ENCODE measurements around the gene ZNF512. TPM values are rescaled to one million over a fixed set of nuclear protein-coding genes. Genes with fewer than 3 reads are reported as not detected.

Gene ZNF512
- total and polyA plus RNA-seq, 2 of the 13 experiments (the other 11 are each of a cell fraction or from before 2014, with no cell fraction given) = 29.8 to 31.0 TPM

DNA sequence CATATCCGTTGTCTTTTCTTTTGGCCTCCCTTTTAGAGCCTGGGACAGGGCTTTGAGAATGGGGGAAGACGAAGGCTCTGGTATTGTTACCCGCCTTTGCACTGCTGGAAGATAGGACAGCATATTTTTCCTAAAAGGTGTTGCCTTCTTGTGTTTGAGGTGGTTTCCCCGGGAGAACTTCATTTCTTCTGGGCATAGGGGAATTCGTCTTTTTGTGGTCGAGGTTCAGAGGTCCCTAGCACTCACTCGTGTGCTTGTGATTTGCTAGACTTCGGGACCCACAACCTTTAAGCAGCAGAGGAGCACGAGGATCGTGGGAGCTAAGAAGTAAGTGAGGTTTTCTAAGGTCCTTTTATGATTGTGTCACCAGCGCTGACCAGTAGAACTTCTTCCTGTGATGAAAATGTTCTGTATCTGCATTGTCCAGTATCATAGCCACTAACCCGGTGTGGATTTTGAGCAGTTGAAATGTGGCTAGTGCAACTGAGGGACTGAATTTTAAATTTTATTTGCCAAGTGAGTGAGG lies 611 bp downstream of the ZNF512 start (continued):
- TF ChIP-seq KIAA2018 (CRISPR knock-in tag; IDR thresholded peaks at IDR 0.05; ENCODE audit: borderline replicate concordance) = no peak
- TF ChIP-seq ZFYVE20 (CRISPR knock-in tag; IDR thresholded peaks at IDR 0.05; ENCODE audit: borderline replicate concordance, low read depth) = no peak
- TF ChIP-seq ZNF296 (CRISPR knock-in tag; conservative IDR thresholded peaks at IDR 0.05) = no peak
- TF ChIP-seq MAFF (IDR thresholded peaks at IDR 0.05; ENCODE audit: low read depth, low read length) = no peak
- no peak for TF ChIP-seq MYC (CRISPR knock-in tag; IDR thresholded peaks at IDR 0.05; ENCODE audit: borderline replicate concordance)
- no peak for TF ChIP-seq MED8 (CRISPR knock-in tag; IDR thresholded peaks at IDR 0.05; ENCODE audit: insufficient replicate concordance)
- TF ChIP-seq PRDM4 (CRISPR knock-in tag; IDR thresholded peaks at IDR 0.05; ENCODE audit: borderline replicate concordance) = no peak
- TF ChIP-seq, protein P1, sequence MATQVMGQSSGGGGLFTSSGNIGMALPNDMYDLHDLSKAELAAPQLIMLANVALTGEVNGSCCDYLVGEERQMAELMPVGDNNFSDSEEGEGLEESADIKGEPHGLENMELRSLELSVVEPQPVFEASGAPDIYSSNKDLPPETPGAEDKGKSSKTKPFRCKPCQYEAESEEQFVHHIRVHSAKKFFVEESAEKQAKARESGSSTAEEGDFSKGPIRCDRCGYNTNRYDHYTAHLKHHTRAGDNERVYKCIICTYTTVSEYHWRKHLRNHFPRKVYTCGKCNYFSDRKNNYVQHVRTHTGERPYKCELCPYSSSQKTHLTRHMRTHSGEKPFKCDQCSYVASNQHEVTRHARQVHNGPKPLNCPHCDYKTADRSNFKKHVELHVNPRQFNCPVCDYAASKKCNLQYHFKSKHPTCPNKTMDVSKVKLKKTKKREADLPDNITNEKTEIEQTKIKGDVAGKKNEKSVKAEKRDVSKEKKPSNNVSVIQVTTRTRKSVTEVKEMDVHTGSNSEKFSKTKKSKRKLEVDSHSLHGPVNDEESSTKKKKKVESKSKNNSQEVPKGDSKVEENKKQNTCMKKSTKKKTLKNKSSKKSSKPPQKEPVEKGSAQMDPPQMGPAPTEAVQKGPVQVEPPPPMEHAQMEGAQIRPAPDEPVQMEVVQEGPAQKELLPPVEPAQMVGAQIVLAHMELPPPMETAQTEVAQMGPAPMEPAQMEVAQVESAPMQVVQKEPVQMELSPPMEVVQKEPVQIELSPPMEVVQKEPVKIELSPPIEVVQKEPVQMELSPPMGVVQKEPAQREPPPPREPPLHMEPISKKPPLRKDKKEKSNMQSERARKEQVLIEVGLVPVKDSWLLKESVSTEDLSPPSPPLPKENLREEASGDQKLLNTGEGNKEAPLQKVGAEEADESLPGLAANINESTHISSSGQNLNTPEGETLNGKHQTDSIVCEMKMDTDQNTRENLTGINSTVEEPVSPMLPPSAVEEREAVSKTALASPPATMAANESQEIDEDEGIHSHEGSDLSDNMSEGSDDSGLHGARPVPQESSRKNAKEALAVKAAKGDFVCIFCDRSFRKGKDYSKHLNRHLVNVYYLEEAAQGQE (IDR thresholded peaks at IDR 0.05; ENCODE audit: borderline replicate concordance in 1 of 2, low read depth in 1 of 2, low read length in 2 of 2) = no peak
